ENCODE measurements around the gene ATP6V1E1.
"Not testable (repeated sequence)": the region's sequence is repeated elsewhere in the genome, so short reads cannot be mapped to it uniquely, and the experiment has no call there.

ATP6V1E1 gene

DNA sequence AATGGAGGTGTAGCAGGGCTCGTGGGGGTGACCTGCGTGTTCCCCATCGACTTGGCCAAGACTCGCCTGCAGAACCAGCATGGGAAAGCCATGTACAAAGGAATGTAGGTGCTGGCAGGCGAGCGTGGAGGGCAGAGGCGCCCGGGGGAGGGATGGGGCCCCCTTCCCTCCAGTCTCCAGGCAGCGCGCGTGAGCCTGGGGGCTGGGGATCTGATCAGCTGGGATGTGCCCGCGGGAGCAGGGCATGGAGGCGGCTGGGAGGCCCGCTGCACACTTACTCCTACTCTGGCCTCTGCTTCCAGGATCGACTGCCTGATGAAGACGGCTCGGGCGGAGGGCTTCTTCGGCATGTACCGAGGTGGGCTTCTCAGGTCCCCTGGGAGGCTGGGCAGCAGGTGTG lies 47.5 kb downstream of the ATP6V1E1 start:
- no peak for DNase-seq (ENCODE audit: low spot score)

DNA sequence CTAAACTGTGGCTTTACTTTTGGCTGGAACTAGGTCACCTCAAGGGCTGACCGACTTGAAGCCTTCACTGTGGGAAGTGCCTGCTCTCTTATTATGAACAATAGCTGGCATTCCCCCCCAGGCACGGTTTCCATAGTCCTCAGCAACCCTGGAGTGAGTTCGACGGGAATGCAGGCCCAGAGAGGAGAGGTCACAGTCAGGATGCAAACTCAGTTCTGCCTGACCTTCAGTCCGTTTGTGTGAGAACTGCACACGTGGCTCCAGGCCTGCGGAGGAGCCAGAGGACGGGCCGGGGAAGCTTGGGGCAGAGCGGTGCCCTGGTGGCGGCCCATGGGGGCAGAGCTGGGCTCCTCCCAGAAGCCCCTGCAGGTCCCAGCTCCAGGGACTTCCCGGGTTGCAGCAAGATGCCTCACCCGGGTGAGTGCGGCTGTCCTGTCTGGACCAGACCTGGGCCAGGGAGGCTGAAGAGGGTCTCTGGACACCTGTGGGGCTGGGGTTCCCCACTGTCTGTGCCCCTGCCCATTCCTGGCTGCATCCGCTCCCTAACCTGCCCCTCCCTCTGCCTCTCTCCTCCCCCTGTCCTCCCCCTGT lies 48.0 kb downstream of the ATP6V1E1 start:
- DNase-seq (ENCODE audit: low spot score): no peak

DNA sequence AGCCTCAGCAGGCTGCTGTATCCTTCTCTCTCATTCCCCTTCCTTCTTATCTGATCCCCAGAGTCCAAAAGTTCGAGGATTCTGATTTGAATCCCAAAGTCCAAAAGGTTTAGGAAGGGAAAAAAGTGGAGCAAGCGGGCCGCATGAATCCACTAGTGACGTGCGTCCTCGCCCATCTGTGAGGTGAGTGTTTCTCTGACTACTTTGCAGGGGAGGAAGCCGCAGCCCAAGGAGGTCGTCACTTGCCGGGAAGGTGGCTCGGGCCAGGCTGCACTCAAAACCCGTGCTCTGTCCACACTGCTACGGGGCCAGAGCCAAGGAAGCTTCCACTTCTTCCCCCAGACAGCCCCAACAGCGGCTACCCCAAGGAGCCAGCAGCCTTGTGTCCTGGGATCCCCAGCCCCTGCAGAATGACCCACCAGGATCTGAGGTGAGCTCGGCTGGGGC lies 49.0 kb downstream of the ATP6V1E1 start:
- no peak for DNase-seq (ENCODE audit: low spot score)

DNA sequence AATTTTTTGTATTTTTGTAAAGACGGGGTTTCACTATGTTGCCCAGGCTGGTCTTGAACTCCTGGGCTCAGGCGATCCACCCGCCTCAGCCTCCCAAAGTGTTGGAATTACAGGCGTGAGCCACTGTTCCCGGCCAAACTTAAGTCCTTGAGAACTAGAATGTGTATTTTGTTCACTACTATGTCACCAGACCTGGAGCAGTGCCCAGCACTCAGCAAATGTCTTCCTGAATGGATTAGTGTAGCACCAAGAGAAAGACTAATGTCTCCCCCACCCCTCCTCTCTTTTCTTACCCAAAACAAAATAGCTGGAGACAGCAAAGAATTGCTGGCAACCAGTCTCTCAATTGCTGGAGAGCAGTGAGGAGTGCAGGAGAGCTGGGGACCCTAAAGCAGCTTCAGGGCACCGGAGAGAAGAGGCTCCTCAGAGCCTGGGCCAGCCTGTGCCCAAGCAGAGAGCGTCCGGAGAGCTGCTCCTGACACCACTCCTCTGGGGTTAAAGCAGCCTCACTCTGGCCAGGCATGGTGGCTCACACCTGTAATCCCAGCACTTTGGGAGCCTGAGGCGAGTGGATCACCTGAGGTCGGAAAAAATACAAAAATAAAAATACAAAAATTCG lies 50.3 kb downstream of the ATP6V1E1 start:
- peak; percentile 85 for DNase-seq (ENCODE audit: low spot score)

DNA sequence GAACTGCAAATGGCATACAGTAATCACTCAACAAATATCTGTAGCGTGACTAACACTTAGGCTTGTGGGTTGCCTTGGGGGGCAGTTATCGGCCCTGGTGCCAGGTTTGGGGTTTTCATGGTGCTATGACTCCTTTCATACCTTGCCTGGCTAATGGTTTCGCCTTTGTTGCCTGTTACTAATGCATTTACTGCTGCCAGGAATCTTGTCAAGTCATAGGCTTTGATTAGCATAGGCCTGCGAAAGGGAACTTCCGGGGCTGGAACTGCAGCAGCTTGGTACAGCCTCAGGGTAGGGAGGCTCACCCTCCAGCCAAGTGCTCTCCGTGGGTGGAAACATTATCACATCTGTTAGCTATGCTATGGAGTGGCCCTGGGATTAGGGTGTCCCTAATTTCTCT lies 52.1 kb downstream of the ATP6V1E1 start:
- DNase-seq (ENCODE audit: low spot score): no peak

DNA sequence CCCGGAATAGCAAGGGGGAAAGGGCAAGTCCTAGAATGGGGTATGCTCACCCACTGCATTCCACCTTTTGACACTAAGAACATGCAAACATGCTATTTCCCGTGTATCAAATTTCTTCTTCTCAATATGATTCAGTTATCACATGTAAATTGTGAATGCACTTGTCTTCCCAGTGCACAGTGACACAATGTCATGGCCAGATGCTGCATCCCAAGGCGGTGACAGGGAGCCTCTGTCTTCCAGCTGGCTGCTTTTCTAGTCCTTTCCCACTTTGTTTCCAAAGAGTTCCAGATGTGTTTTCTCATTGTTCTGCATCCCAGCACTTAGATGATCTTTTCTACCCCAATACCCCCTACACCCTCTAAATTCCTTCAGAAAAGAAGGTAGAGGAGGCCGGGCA lies 52.9 kb downstream of the ATP6V1E1 start:
- peak; percentile 82 for DNase-seq (ENCODE audit: low spot score)

DNA sequence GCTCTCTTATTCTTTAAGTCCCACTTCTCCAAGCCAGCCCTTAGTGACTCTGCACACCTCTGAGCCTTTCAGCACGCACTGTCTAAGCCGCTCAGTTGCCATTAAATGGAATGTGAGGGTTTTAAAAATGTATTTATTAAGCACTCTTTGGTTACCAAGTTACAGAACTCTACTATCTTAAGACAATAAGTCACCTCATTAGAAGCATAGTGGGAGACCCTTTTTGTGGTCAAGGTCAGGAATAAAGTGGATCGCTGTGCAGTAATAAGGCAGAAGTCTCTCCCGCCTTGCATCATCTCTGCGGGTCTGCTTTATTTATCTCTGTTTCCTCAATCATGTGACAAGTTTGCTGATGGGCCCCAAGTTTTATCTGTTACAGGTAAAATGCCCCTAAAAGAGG lies 53.4 kb downstream of the ATP6V1E1 start:
- no peak for DNase-seq (ENCODE audit: low spot score)

DNA sequence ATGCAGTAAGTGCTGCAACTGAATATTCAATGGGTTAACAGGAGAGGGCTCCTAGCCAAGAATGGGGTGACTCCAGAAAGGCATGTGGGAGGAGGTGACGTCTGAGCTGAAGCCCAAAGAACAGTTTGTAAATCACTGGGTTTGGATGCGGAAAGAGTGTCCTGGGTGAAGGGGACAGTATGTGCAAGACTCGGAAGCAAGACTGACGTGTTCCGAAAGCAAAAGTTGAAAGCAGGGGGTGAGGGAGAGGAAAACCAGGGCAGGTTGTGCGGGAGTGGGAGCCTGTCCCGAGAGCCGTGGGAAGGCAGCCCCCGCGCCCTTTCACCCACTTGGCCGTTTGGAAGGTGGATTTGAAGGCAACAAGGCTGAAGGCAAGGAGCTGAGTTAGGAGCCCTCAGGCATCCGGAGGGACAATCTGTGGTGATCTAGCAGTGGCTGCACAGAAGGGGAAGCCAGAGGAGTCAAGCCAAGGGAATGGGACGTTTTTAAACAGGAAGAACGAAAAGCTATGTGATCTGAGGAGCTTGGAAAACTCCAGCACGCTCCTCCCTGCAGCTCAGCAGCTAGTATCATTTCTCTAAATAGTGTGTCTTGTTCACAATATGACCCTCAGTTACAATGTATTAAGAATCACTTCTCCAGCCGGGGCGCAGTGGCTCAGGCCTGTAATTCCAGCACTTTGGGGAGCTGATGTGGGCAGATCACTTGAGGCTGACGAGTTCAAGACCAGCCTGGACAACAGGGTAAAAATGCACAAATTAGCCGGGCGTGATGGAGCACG lies 57.5 kb downstream of the ATP6V1E1 start:
- DNase-seq (ENCODE audit: low spot score): peak; percentile 88

DNA sequence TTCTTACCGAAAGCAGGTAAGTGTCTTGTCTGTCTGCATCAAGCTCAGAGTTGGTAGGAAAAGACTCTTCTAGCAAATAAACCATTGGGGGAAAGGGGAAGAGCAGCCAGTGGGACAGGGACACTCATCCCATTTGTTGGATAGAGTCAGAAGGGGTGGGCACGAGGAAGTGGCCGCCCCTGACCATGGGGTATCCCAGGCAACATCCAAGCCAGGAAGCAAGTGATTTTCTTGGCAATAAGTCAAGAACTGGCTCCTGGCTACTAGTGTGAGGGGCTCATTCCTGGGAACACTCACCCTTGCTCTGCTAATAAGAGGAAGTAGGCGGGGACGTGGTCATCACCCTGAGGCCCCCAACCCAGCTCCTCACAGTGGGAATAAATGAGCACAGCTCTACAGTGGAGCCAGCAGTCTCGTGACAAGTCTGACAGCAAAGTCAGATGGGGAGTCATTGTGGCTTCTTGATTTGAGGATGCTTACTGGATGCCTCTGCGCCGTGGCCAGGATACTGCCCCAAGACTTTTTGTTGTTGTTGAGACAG lies 58.5 kb downstream of the ATP6V1E1 start:
- DNase-seq (ENCODE audit: low spot score): peak; percentile 72

DNA sequence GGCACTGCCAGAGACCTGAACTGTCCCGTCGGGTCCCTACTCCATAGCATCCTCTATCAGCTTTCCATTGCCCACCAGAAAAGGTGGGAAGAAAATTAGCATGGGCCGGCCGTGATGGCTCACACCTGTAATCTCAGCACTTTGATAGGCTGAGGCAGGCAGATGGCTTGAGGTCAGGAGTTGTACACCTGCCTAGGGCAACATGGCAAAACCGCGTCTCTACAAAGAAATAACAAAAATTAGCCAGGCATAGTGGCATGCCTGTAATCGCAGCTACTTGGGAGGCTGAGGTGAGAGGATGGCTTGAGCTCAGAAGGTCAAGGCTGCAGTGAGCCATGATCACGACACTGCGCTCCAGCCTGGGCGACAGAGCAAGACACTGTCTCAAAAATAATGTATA lies 61.8 kb downstream of the ATP6V1E1 start:
- DNase-seq (ENCODE audit: low spot score): no peak

DNA sequence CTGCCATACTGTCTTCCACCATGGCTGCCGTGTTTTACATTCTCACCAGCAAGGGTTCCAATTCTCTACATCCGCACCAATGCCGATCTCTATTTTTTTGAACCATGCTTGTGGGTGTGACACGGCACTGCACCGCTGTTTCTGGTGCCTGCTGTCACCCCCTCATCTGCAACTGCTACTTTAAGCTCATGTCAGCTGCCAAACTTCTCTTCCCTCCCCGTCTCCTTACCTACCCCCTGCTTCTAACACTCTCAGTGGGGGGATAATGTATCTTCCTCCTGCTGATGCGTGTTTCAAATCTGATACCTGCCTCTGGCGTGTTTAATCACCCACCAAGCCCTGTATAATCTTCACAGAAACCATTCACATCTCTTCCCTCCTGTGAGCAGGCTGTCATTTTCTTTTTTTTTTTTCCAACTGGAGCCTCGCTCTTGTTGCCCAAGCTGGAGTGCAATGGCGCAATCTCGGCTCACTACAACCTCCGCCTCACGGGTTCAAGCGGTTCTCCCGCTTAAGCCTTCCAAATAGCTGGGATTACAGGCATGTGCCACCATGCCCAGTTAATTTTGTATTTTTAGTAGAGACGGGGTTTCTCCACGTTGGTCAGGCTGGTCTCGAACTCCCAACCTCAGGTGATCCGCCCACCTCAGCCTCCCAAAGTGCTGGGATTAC lies 62.4 kb downstream of the ATP6V1E1 start:
- not testable (repeated sequence) for DNase-seq (ENCODE audit: low spot score)

DNA sequence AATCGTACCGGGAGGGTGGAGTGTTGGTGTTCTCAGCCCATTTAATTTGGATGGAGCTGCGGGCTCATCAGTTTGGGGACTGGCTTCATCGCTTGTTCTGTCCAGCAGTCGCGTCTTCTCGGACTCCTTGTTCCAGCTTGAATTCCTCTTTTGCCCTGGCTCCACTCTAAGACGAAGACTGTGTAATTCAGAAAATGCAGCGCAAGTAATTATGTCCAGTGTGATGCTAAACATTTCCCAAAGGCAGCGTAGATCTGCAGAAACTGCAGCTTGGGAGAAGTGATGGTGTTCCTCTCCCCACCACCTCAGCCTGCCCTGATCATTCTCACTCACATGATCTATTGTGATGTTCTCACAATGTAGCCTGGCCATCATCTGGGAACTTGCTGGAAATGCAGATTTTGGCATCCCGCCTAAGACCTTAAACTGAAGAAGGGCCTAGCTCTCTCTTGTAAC lies 64.6 kb downstream of the ATP6V1E1 start:
- DNase-seq (ENCODE audit: low spot score): peak; percentile 83

DNA sequence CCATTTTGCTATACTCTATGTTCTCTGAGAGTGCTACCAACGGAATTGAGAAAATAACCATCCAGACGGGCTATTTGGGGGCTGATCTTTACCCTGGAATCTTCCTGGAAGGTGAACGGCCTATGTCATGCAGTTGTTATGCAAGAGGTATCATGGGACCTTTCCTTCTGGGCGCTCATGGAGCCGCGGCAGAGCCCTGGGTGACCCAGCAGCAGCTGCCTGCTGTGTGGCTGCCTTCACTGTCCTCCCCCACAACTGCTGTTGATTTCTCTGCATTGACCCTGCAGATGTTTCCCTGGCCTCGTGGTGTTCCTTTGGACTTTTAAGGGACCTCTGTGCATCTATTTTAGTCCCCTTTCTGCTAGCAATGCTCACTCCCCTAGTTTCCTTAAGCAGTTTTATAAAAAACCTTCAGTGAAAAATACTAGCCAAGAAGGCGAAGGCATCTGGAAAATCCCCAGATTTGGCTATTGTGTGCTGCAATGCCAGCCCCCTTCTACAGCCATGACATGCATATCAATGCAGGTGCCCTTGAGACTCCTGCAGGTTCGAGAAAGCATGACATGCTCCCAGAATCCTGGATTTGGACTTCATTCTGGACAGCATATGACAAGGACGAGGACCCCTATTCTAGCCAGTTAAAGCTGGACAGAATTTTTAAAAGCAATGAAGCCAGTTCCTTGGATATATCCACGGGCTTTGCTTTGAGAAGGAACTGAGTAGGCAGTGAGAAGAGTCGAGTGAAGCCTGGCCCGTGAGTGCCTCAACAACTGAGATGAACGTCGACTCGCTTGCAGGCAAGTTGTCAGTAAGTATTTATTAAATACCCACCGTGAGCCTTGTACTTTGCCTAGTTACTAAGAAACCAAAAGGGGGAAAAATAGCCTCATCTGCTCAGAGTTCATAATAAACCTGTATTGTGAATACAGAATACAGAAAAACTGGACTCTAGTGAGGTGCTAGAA lies 65.4 kb downstream of the ATP6V1E1 start, which contains the start of gene SLC25A18:
TSS of gene SLC25A18 (plus strand) at position 593 of the 965 bp plus-strand sequence. CDS start 16,447 bp downstream, outside the sequence.
- DNase-seq (ENCODE audit: low spot score): peak; percentile 87

DNA sequence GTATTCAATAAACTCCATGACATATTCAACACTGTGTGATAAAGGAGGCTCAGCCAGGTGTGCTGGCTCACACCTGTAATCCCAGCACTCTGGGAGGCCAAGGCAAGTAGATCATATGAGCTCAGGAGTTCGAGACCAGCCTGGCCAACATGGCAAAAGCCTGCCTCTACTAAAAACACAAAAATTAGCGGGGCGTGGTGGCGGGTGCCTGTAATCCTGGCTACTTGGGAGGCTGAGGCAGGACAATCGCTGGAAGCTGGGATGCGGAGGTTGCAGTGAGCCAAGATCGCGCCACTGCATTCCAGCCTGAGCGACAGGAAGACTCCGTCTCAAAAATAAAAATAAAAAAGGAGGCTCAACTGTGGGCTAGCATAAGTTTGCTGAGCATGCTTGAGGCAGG lies 69.4 kb downstream of the ATP6V1E1 start:
- no peak for DNase-seq (ENCODE audit: low spot score)

DNA sequence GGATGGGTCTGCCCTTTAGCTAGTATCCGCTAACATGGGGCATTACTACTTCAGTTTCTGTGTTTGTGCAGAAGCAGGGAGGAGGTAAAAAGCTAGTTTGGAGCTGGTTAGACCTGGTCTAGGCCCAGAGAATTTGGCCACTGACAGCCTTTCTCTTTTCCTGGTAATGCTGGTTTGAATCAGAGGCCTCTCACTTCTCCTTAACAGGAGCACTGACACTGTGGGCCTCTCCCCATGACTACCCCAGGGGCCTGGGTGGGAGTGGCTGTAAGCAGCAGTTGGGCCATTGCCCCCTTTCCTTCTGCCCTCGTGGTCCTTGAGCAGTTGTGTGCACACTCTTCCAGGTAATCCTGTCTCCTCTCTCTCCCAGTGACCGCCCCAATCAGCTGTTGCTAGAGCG lies 73.7 kb downstream of the ATP6V1E1 start:
- DNase-seq (ENCODE audit: low spot score): no peak

DNA sequence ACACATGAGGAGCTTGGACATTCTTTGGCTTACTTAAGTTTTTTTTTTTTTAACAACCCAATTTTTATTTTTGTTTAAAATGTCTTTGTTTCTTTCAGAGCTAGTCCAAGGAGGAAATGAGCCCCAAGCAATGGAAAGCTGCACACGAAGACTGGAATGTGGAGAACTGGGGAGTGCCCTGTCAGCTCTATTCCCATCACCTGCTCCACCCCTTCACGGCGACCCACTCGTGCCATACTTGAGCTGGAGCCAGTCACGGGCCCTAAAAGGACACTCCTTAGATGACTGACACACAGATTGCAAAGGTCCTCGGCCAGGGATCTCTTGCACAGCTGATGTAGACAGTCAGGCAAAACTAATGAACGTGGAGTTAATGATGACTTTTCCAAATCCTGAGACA lies 75.8 kb downstream of the ATP6V1E1 start:
- no peak for DNase-seq (ENCODE audit: low spot score)

DNA sequence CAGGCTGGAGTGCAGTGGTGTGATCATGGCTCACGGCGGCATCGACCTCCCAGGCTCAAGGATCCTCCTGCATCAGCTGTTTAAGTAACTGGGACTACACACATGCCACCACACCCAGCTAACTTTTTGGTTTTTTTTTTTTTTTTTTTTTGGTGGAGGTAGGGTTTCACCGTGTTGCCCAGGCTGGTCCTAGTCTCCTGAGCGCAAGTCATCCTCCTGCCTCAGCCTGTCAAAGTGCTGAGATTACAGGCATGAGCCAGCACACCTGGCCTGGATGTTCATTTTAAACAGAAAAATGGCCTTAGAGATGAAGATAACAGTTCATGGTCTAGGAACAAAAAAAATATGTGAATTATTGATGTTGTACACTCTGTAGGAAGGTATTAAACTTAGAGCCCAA lies 78.9 kb downstream of the ATP6V1E1 start:
- no peak for DNase-seq (ENCODE audit: low spot score)

DNA sequence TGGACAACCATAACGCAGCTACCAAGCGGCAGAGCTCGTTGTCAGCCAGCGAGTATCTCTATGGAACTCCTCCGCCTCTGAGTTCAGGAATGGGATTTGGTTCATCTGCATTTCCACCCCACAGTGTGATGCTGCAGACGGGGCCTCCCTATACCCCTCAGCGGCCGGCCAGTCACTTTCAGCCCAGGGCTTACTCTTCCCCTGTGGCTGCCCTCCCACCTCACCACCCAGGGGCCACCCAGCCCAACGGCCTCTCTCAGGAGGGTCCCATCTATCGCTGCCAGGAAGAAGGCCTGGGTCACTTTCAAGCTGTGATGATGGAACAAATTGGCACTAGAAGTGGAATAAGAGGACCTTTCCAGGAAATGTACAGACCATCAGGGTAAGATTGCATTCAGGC lies 79.4 kb downstream of the ATP6V1E1 start:
- DNase-seq (ENCODE audit: low spot score): no peak

DNA sequence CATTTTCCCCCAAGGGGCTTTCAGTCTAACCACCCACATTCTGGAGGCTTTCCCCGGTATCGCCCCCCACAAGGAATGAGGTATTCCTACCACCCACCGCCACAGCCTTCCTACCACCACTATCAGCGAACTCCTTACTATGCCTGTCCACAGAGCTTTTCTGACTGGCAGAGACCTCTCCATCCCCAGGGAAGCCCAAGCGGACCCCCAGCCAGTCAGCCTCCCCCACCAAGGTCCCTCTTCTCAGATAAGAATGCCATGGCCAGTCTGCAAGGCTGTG lies 79.9 kb downstream of the ATP6V1E1 start:
- DNase-seq (ENCODE audit: low spot score): no peak

DNA sequence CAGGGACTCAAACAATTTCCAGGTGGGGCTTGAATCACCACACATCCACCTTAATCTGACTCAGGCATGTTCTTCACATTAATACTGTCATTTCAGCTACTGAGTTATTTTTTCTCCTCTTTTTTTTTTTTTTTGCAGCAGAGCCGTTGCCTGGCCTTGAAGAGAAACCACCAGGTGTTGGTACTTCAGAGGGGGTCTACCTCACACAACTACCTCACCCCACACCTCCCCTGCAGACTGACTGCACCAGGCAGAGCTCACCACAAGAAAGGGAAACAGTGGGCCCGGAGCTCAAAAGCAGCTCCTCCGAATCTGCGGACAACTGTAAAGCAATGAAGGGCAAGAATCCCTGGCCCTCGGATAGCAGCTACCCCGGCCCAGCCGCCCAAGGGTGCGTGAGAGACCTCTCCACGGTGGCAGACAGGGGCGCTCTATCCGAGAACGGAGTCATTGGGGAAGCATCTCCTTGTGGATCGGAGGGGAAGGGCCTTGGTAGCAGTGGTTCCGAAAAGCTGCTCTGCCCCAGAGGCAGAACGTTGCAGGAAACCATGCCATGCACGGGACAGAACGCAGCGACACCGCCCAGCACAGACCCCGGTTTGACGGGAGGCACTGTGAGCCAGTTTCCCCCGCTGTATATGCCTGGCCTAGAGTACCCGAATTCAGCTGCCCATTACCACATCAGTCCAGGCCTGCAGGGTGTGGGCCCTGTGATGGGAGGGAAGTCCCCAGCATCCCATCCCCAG lies 80.4 kb downstream of the ATP6V1E1 start:
- DNase-seq (ENCODE audit: low spot score): no peak

DNA sequence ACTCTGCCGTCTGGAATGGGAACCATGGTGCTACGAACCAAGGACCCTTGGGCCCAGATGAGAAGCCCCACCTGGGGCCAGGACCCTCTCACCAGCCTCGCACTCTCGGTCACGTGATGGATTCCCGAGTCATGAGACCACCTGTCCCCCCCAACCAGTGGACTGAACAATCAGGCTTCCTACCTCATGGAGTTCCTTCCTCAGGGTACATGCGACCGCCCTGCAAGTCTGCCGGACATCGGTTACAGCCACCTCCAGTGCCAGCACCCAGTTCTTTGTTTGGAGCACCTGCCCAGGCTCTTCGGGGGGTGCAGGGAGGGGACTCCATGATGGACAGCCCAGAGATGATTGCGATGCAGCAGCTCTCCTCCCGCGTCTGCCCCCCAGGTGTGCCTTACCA lies 86.1 kb downstream of the ATP6V1E1 start:
- no peak for DNase-seq (ENCODE audit: low spot score)

Data from globus pallidus (tissue), 1 donor.